HepG2 (cell line): Measurements from ENCODE around the gene ATP7B. TPM values are rescaled to one million over a fixed set of nuclear protein-coding genes. Genes with fewer than 3 reads are reported as not detected.
A peak's percentile ranks its signal among the peaks of the same experiment; 100 is the strongest.

Experiments
- ATAC-seq: fragments of 200-7000 bp; cut with Tn5 transposase; 3 replicates; pipeline ENCODE4 v1.9.1; 2020; ENCODE audit warnings: mild to moderate bottlenecking, moderate library complexity
- BruUV-seq: library from RNA; stranded (reverse); fragments of 400-500 nt; replicated peaks from 2 replicates; lab custom pipeline; 2021; lab: Mats Ljungman, UMichigan
- CTCF ChIA-PET: fragments of 300-600 bp; formaldehyde crosslinking; extraction: SDS; loops from one replicate; lab custom pipeline; 2021; ENCODE audit warnings: low total read pairs, inconsistent platforms, low intra/inter-chr PET ratio; lab: Yijun Ruan, JAX
- POLR2A ChIA-PET: fragments of 350-600 bp; sonication (Branson Sonifier 250); formaldehyde crosslinking; loops from one replicate; lab custom pipeline; 2020; ENCODE audit warnings: antibody characterized with exemption, inconsistent platforms; lab: Yijun Ruan, JAX
- DNase-seq: peaks from one replicate; pipeline ENCODE4 v3.0.0-alpha.2; 2015; ENCODE audit warnings: low spot score
- FAIRE-seq: peaks from 3 replicates; lab custom pipeline; 2011; peaks lifted over from hg19 to GRCh38; lab: Jason Lieb, UNC
- H2AFZ ChIP-seq: one replicate; pipeline ENCODE4 v1.6.1; 2011; ENCODE audit warnings: low read length, inconsistent platforms
- H3K27ac ChIP-seq: fragments of 300-600 bp; 3 replicates; pipeline ENCODE4 v1.8.0; 2011; ENCODE audit warnings: mixed run types, mild to moderate bottlenecking, mixed read lengths, low read length, inconsistent platforms; ENCODE audit not compliant: insufficient read depth; ENCODE audit errors: extremely low read length
- H3K27me3 ChIP-seq, 2 experiments: fragments of 200-600 bp in 1 of 2; 2 replicates in 1 of 2; 3 replicates in 1 of 2; pipeline versions ENCODE4 v1.6.0 to v1.8.0; 2011; ENCODE audit warnings: low read length in 2 of 2, mild to moderate bottlenecking in 2 of 2, moderate library complexity in 2 of 2, inconsistent platforms in 1 of 2; ENCODE audit not compliant: insufficient read depth in 2 of 2, control insufficient read depth in 1 of 2
- H3K36me3 ChIP-seq, 2 experiments: fragments of 200-600 bp in 1 of 2; replicated peaks in 1 of 2; 2 replicates in 1 of 2; 3 replicates in 1 of 2; pipeline versions ENCODE4 v1.5.1 to v1.8.0; 2011; ENCODE audit warnings: low read length in 2 of 2, inconsistent platforms in 1 of 2; ENCODE audit not compliant: insufficient read depth in 2 of 2, control insufficient read depth in 1 of 2
- H3K4me1 ChIP-seq: 2 replicates; pipeline ENCODE4 v1.5.1; 2012; ENCODE audit warnings: low read length, inconsistent platforms; ENCODE audit not compliant: insufficient read depth
- H3K4me2 ChIP-seq: 2 replicates; pipeline ENCODE4 v1.6.0; 2011; ENCODE audit warnings: low read depth, low read length, inconsistent platforms
- H3K4me3 ChIP-seq, 3 experiments: fragments of 200-600 bp in 1 of 3; sonication (generic), shearing (Covaris generic) in 1 of 3; replicated peaks in 1 of 3; 2 replicates each; pipeline ENCODE4 v1.5.1; 2011 to 2016; ENCODE audit warnings: low read length in 3 of 3, inconsistent platforms in 2 of 3, low read depth in 2 of 3, mild to moderate bottlenecking in 2 of 3, control low read depth in 1 of 3, mixed read lengths in 1 of 3; ENCODE audit not compliant: insufficient read depth in 1 of 3
- H3K79me2 ChIP-seq: one replicate; pipeline ENCODE4 v1.6.1; 2011; ENCODE audit warnings: low read length, inconsistent platforms; ENCODE audit not compliant: insufficient read depth
- H3K9ac ChIP-seq: 2 replicates; pipeline ENCODE4 v1.6.0; 2011; ENCODE audit warnings: mild to moderate bottlenecking, low read depth, low read length, inconsistent platforms; ENCODE audit not compliant: insufficient read depth
- H3K9me3 ChIP-seq: 2 replicates; pipeline ENCODE4 v1.5.1; 2012; ENCODE audit warnings: mild to moderate bottlenecking, low read length
- H4K20me1 ChIP-seq: 2 replicates; pipeline ENCODE4 v1.6.0; 2011; ENCODE audit warnings: inconsistent platforms, mild to moderate bottlenecking, low read length, moderate library complexity; ENCODE audit not compliant: insufficient read depth
- CEBPZ ChIP-seq: IDR thresholded peaks from 2 replicates; pipeline ENCODE4 v1.6.1; 2012; ENCODE audit warnings: low read length, improper control_type of control experiment
- CENPBD1 ChIP-seq: sonication (generic); formaldehyde crosslinking; IDR thresholded peaks from 2 replicates; pipeline ENCODE4 v1.8.0; 2022; ENCODE audit warnings: missing genetic modification reagents, low read depth, mild to moderate bottlenecking, borderline replicate concordance
- WGBS: methylation state at CpG from one replicate; pipeline ENCODE4 v1.1.6; 2017; ENCODE audit warnings: low lambda C conversion rate; 5-methylcytosine and 5-hydroxymethylcytosine counted together
- in situ Hi-C: cut with HindIII; loops from 2 replicates; pipeline ENCODE4 v1.10.0; 2017; ENCODE audit warnings: low pct_unique_long_range_greater_than_20kb; ENCODE audit not compliant: extremely low pct_ligation_motif_present
- intact Hi-C: fragments of 100-400 bp; cut with micrococcal nuclease; formaldehyde crosslinking; loops from one replicate; pipeline ENCODE4 v1.10.0; 2022; ENCODE audit not compliant: unreplicated experiment
- polyA plus RNA-seq, 8 experiments: library from polyadenylated mRNA; depleted of rRNA in 3 of 8; stranded (reverse) in 7 of 8; unstranded in 1 of 8; fragments of >200 nt; fragmentation: Illumina TruSeq in 4 of 8; extraction: Trizol in 4 of 8; gene quantifications; 2 replicates each; pipeline versions ENCODE4 v1.2.1 to v1.2.3, GENCODE V29; 2011 to 2016; ENCODE audit warnings: low read depth in 4 of 8, missing spikeins in 1 of 8, mixed read lengths in 1 of 8; ENCODE audit not compliant: insufficient read depth in 1 of 8
- total RNA-seq, 5 experiments: library from RNA; depleted of rRNA; stranded (reverse); fragments of >200 nt; fragmentation: Illumina TruSeq; extraction: Trizol; gene quantifications; 2 replicates each; pipeline ENCODE4 v1.2.3, GENCODE V29; 2016; ENCODE audit warnings: low read depth in 1 of 5

ATP7B gene
- total and polyA plus RNA-seq, 2 of the 13 experiments (the other 11 are each of a cell fraction or from before 2014, with no cell fraction given) = 31.8 to 57.4 TPM

GRCh38 chr13:51980908-51981307 is 30.3 kb downstream of the ATP7B start:
- 0 out of 2 replicates have a peak, but pooled peaks have one; percentile 10 for TF ChIP-seq CEBPZ
- no peak for TF ChIP-seq CENPBD1 (CRISPR knock-in tag)
- TF ChIP-seq, all 625 proteins: peak for 1
- CTCF ChIA-PET = no interaction called here
- no TSS peak for BruUV-seq

More at GRCh38 chr13:51980908-51981307, 30.3 kb downstream of the ATP7B start:
- Histone ChIP-seq H3K9ac (no peak overlapping the region), H3K27ac (no peak overlapping the region), H3K36me3 (peaks cover 0 to 3% of the 10 kb centered on the region in 2 experiments; a peak in 1 of 5 replicates), H2AFZ (no peak overlapping the region), H3K4me2 (no peak overlapping the region), H3K4me3 (no peak overlapping the region), H3K4me1 (peaks cover 87% of the 10 kb centered on the region), H4K20me1 (no peaks in the 10 kb centered on the region; the same call in 1 of the 2 replicates), H3K27me3 (no peaks in the 10 kb centered on the region), H3K79me2 (peaks cover 94% of the 10 kb centered on the region), H3K9me3 (no peaks in the 10 kb centered on the region)
- POLR2A ChIA-PET = interaction anchor here (1.0 to 1.2 kb wide), 2 partner anchors 10 to 17 kb away, joined by 3 to 5 read pairs; no protein-coding TSS in a partner anchor
- DNase-seq (no peak), ATAC-seq (no peak), FAIRE-seq (no peak)
- intact Hi-C loops (no loop called here), in situ Hi-C loops (no loop called here)
- 71% methylated on average over 4 of the region's 4 CpGs for WGBS
